ENCODE data around the gene CTNNA2.
A peak's percentile ranks its signal among the peaks of the same experiment; 100 is the strongest.

Gene CTNNA2

GRCh38 chr2:79916285-79916684 is 403.4 kb downstream of the CTNNA2 start:
- Histone ChIP-seq H3K4me3 (ENCODE audit: low read depth, low read length) (no peak overlapping the region), H3K27ac (no peak overlapping the region), H3K36me3 (no peaks in the 10 kb centered on the region), H3K9me3 (ENCODE audit: severe bottlenecking) (no peaks in the 10 kb centered on the region), H3K27me3 (ENCODE audit: insufficient read depth, low read depth, severe bottlenecking) (no peaks in the 10 kb centered on the region)
- TF ChIP-seq CTCF (IDR thresholded peaks at IDR 0.05; ENCODE audit: low read depth, low read length): no peak
- no peak for DNase-seq

- H3K27me3 ChIP-seq (ENCODE audit: insufficient read depth, low read depth, severe bottlenecking): no peaks in the 10 kb centered on the region
- H3K27ac ChIP-seq: no peak overlapping the region
- no peaks in the 10 kb centered on the region for H3K36me3 ChIP-seq
- no peak for TF ChIP-seq CTCF (IDR thresholded peaks at IDR 0.05; ENCODE audit: low read depth, low read length)
- H3K4me3 ChIP-seq (ENCODE audit: low read depth, low read length): no peak overlapping the region
- no peaks in the 10 kb centered on the region for H3K9me3 ChIP-seq (ENCODE audit: severe bottlenecking)
- DNase-seq: no peak
Measured at GRCh38 chr2:79920512-79921076, 407.7 kb downstream of the CTNNA2 start.

- no peak for DNase-seq
- no peak for TF ChIP-seq CTCF (IDR thresholded peaks at IDR 0.05; ENCODE audit: low read depth, low read length)
- Histone ChIP-seq H3K36me3 (no peaks in the 10 kb centered on the region), H3K27me3 (ENCODE audit: insufficient read depth, low read depth, severe bottlenecking) (no peaks in the 10 kb centered on the region), H3K27ac (no peak overlapping the region), H3K9me3 (ENCODE audit: severe bottlenecking) (no peaks in the 10 kb centered on the region), H3K4me3 (ENCODE audit: low read depth, low read length) (no peak overlapping the region)
Measured at GRCh38 chr2:79929624-79930023, 416.8 kb downstream of the CTNNA2 start.

- no peak for TF ChIP-seq CTCF (IDR thresholded peaks at IDR 0.05; ENCODE audit: low read depth, low read length)
- H3K9me3 ChIP-seq (ENCODE audit: severe bottlenecking): no peaks in the 10 kb centered on the region
- H3K27me3 ChIP-seq (ENCODE audit: insufficient read depth, low read depth, severe bottlenecking): no peaks in the 10 kb centered on the region
Measured at GRCh38 chr2:79935046-79935732, 422.3 kb downstream of the CTNNA2 start.

GRCh38 chr2:79935771-79936657 is 423.2 kb downstream of the CTNNA2 start:
- peak overlapping the region; percentile 45 for H3K4me3 ChIP-seq (ENCODE audit: low read depth, low read length)
- H3K27me3 ChIP-seq (ENCODE audit: insufficient read depth, low read depth, severe bottlenecking): no peaks in the 10 kb centered on the region
- H3K9me3 ChIP-seq (ENCODE audit: severe bottlenecking): no peaks in the 10 kb centered on the region
- H3K27ac ChIP-seq: no peak overlapping the region
- peak; percentile 83 for TF ChIP-seq CTCF (IDR thresholded peaks at IDR 0.05; ENCODE audit: low read depth, low read length)
- no peaks in the 10 kb centered on the region for H3K36me3 ChIP-seq
- peak; percentile 73 for DNase-seq

More at GRCh38 chr2:79935046-79935732, 422.3 kb downstream of the CTNNA2 start:
- Histone ChIP-seq H3K4me3 (ENCODE audit: low read depth, low read length) (no peak overlapping the region), H3K36me3 (no peaks in the 10 kb centered on the region), H3K27ac (no peak overlapping the region)
- DNase-seq: no peak
